WTC11 (cell line): ENCODE data around the gene SOX8. TPM values are rescaled to one million over a fixed set of nuclear protein-coding genes. Genes with fewer than 3 reads are reported as not detected.

Experiments used
- ATAC-seq: fragments of 200-7000 bp; cut with Tn5 transposase; 2 replicates; pipeline ENCODE4 v1.10.0; 2021; ENCODE audit warnings: mild to moderate bottlenecking, moderate library complexity
- CTCF ChIA-PET: fragments of 300-600 bp; sonication (Branson Sonifier 250); formaldehyde crosslinking; loops from one replicate; lab custom pipeline; 2021; ENCODE audit warnings: antibody characterized with exemption; lab: Charles Lee
- POLR2A ChIA-PET: fragments of 350-600 bp; sonication (Branson Sonifier 250); formaldehyde crosslinking; loops from one replicate; lab custom pipeline; 2021; ENCODE audit warnings: antibody characterized with exemption; lab: Charles Lee
- DNase-seq: peaks from one replicate; pipeline ENCODE4 v3.0.0; 2021; ENCODE audit warnings: low spot score
- H3K27ac Mint-ChIP-seq: 2 replicates; pipeline ENCODE4 v1.8.0; 2021; ENCODE audit warnings: mixed read lengths
- H3K27me3 Mint-ChIP-seq: 2 replicates; pipeline ENCODE4 v1.8.0; 2021; ENCODE audit warnings: low read depth, mild to moderate bottlenecking, moderate library complexity, mixed read lengths
- H3K36me3 Mint-ChIP-seq: 2 replicates; pipeline ENCODE4 v1.8.0; 2021; ENCODE audit warnings: mixed read lengths
- H3K4me1 Mint-ChIP-seq: 2 replicates; pipeline ENCODE4 v1.8.0; 2022; ENCODE audit warnings: mixed read lengths
- H3K4me3 Mint-ChIP-seq: 2 replicates; pipeline ENCODE4 v1.8.0; 2021; ENCODE audit warnings: mild to moderate bottlenecking, moderate library complexity, mixed read lengths
- H3K9me3 Mint-ChIP-seq: 2 replicates; pipeline ENCODE4 v1.8.0; 2021; ENCODE audit warnings: mixed read lengths
- ARID4B ChIP-seq: sonication (generic); formaldehyde crosslinking; IDR thresholded peaks from 2 replicates; pipeline ENCODE4 v1.8.0; 2023; ENCODE audit warnings: missing genetic modification reagents, mild to moderate bottlenecking, borderline replicate concordance
- CBFB ChIP-seq: sonication (generic); formaldehyde crosslinking; IDR thresholded peaks from 2 replicates; pipeline ENCODE4 v1.8.1; 2022; ENCODE audit warnings: mild to moderate bottlenecking, low read depth, missing genetic modification reagents
- CDX4 ChIP-seq: fragments of 250-450 bp; sonication (Bioruptor Pico); IDR thresholded peaks from 2 replicates; pipeline ENCODE4 v1.9.0; 2021; ENCODE audit warnings: moderate library complexity, mild to moderate bottlenecking, inconsistent platforms, borderline replicate concordance
- CREM ChIP-seq: sonication (generic); formaldehyde crosslinking; IDR thresholded peaks from 2 replicates; pipeline ENCODE4 v1.8.1; 2022; ENCODE audit warnings: mild to moderate bottlenecking, missing genetic modification reagents, moderate library complexity
- E2F4 ChIP-seq: sonication (generic); formaldehyde crosslinking; IDR thresholded peaks from 2 replicates; pipeline ENCODE4 v1.8.1; 2022; ENCODE audit warnings: low read depth, mild to moderate bottlenecking, moderate library complexity, missing genetic modification reagents, borderline replicate concordance
- EMX1 ChIP-seq: fragments of 250-450 bp; sonication (Bioruptor Pico); IDR thresholded peaks from 2 replicates; pipeline ENCODE4 v1.8.0; 2021; ENCODE audit warnings: mild to moderate bottlenecking
- FOXJ3 ChIP-seq: sonication (generic); formaldehyde crosslinking; IDR thresholded peaks from 2 replicates; pipeline ENCODE4 v1.9.0; 2021; ENCODE audit warnings: missing genetic modification reagents, mild to moderate bottlenecking, borderline replicate concordance
- FOXK1 ChIP-seq: sonication (generic); formaldehyde crosslinking; IDR thresholded peaks from 2 replicates; pipeline ENCODE4 v1.8.0; 2022; ENCODE audit warnings: mild to moderate bottlenecking, moderate library complexity, missing genetic modification reagents
- FOXP1 ChIP-seq: sonication (generic); formaldehyde crosslinking; IDR thresholded peaks from 2 replicates; pipeline ENCODE4 v1.8.0; 2022; ENCODE audit warnings: missing genetic modification reagents, mild to moderate bottlenecking, moderate library complexity, borderline replicate concordance
- MLX ChIP-seq: sonication (generic); formaldehyde crosslinking; IDR thresholded peaks from 2 replicates; pipeline ENCODE4 v1.8.1; 2023; ENCODE audit warnings: mild to moderate bottlenecking, missing genetic modification reagents, moderate library complexity
- NR3C1 ChIP-seq: sonication (generic); formaldehyde crosslinking; conservative IDR thresholded peaks from 2 replicates; pipeline ENCODE4 v1.8.1; 2023; ENCODE audit warnings: low read depth, mild to moderate bottlenecking, missing genetic modification reagents
- ZBTB21 ChIP-seq: sonication (generic); formaldehyde crosslinking; IDR thresholded peaks from 2 replicates; pipeline ENCODE4 v1.8.1; 2023; ENCODE audit warnings: mild to moderate bottlenecking, missing genetic modification reagents, borderline replicate concordance
- ZNF138 ChIP-seq: sonication (generic); formaldehyde crosslinking; conservative IDR thresholded peaks from 2 replicates; pipeline ENCODE4 v1.8.1; 2022; ENCODE audit warnings: mild to moderate bottlenecking, moderate library complexity, missing genetic modification reagents
- ZNF317 ChIP-seq: sonication (generic); formaldehyde crosslinking; IDR thresholded peaks from 2 replicates; pipeline ENCODE4 v1.8.1; 2023; ENCODE audit warnings: low read depth, mild to moderate bottlenecking, moderate library complexity, missing genetic modification reagents, borderline replicate concordance
- total RNA-seq: library from RNA; stranded (reverse); gene quantifications from 3 replicates; pipeline ENCODE4 v1.2.3, GENCODE V29; 2021
- TF ChIP-seq, protein P1 (sequence below): sonication (generic); formaldehyde crosslinking; IDR thresholded peaks from 2 replicates; pipeline ENCODE4 v1.8.0; 2023; ENCODE audit warnings: mild to moderate bottlenecking, missing genetic modification reagents

The SOX8 gene
- total RNA-seq, 1 experiment from 2014 or later, result 12.3 TPM

- TF ChIP-seq ZNF317 (CRISPR knock-in tag), result no peak
- no peak for TF ChIP-seq FOXP1
- no peak for TF ChIP-seq ZBTB21 (CRISPR knock-in tag)
- no peak for TF ChIP-seq ARID4B (CRISPR knock-in tag)
- no peak for TF ChIP-seq CDX4 (CRISPR knock-in tag)
Measured at GRCh38 chr16:1026057-1026783, 44.6 kb downstream of the SOX8 start (continued).

- ChIA-PET CTCF (interaction anchor here (1.5 kb wide), 1 partner anchor 30 kb away, joined by 8 read pairs; no protein-coding TSS in a partner anchor), POLR2A (no interaction called here)
- Mint-ChIP-seq H3K36me3 (no peaks in the 10 kb centered on the region), H3K9me3 (no peaks in the 10 kb centered on the region), H3K4me1 (no peaks in the 10 kb centered on the region), H3K4me3 (no peak overlapping the region), H3K27ac (no peak overlapping the region), H3K27me3 (no peaks in the 10 kb centered on the region)
- ATAC-seq (no peak), DNase-seq (no peak)
- TF ChIP-seq E2F4 (CRISPR knock-in tag), result no peak
- TF ChIP-seq CBFB (CRISPR knock-in tag), result no peak
- no peak for TF ChIP-seq FOXJ3 (CRISPR knock-in tag)
- TF ChIP-seq NR3C1 (CRISPR knock-in tag), result no peak
- no peak for TF ChIP-seq ZNF317 (CRISPR knock-in tag)
- no peak for TF ChIP-seq MLX
- no peak for TF ChIP-seq EMX1 (CRISPR knock-in tag)
- TF ChIP-seq, protein P1, sequence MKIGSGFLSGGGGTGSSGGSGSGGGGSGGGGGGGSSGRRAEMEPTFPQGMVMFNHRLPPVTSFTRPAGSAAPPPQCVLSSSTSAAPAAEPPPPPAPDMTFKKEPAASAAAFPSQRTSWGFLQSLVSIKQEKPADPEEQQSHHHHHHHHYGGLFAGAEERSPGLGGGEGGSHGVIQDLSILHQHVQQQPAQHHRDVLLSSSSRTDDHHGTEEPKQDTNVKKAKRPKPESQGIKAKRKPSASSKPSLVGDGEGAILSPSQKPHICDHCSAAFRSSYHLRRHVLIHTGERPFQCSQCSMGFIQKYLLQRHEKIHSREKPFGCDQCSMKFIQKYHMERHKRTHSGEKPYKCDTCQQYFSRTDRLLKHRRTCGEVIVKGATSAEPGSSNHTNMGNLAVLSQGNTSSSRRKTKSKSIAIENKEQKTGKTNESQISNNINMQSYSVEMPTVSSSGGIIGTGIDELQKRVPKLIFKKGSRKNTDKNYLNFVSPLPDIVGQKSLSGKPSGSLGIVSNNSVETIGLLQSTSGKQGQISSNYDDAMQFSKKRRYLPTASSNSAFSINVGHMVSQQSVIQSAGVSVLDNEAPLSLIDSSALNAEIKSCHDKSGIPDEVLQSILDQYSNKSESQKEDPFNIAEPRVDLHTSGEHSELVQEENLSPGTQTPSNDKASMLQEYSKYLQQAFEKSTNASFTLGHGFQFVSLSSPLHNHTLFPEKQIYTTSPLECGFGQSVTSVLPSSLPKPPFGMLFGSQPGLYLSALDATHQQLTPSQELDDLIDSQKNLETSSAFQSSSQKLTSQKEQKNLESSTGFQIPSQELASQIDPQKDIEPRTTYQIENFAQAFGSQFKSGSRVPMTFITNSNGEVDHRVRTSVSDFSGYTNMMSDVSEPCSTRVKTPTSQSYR (CRISPR knock-in tag), result no peak
- no peak for TF ChIP-seq ZNF138 (CRISPR knock-in tag)
- no peak for TF ChIP-seq CREM (CRISPR knock-in tag)
- no peak for TF ChIP-seq FOXK1 (CRISPR knock-in tag)
Measured at GRCh38 chr16:1026784-1027500, 45.4 kb downstream of the SOX8 start.
